ENCODE results near the gene BSCL2.
"Not testable (repeated sequence)": the region's sequence is repeated elsewhere in the genome, so short reads cannot be mapped to it uniquely, and the experiment has no call there.

The BSCL2 gene

GRCh38 chr11:62688491-62688890 is 18.7 kb downstream of the BSCL2 start:
- in situ Hi-C loops (cut with MboI; ENCODE audit: low sequenced_read_pairs) = no loop called here

- in situ Hi-C loops (cut with MboI; ENCODE audit: low sequenced_read_pairs) = no loop called here
Observed at GRCh38 chr11:62687508-62688396, 19.5 kb downstream of the BSCL2 start.

- in situ Hi-C loops (cut with MboI; ENCODE audit: low sequenced_read_pairs) = no loop called here
Observed at GRCh38 chr11:62682518-62682917, 24.7 kb downstream of the BSCL2 start.

- in situ Hi-C loops (cut with MboI; ENCODE audit: low sequenced_read_pairs) = no loop called here
Observed at GRCh38 chr11:62680825-62681240, 26.4 kb downstream of the BSCL2 start.

GRCh38 chr11:62678770-62679696 is 28.2 kb downstream of the BSCL2 start, which contains the start of gene UBXN1:
UBXN1 (minus strand) TSS chr11:62679073; CDS start chr11:62678923, 150 bp downstream.
- in situ Hi-C loops (cut with MboI; ENCODE audit: low sequenced_read_pairs) = no loop called here

- in situ Hi-C loops (cut with MboI; ENCODE audit: low sequenced_read_pairs) = no loop called here
Observed at GRCh38 chr11:62678433-62678769, 28.8 kb downstream of the BSCL2 start.

GRCh38 chr11:62677714-62678113 is 29.5 kb downstream of the BSCL2 start:
- in situ Hi-C loops (cut with MboI; ENCODE audit: low sequenced_read_pairs) = no loop called here

GRCh38 chr11:62677156-62677555 is 30.1 kb downstream of the BSCL2 start:
- in situ Hi-C loops (cut with MboI; ENCODE audit: low sequenced_read_pairs) = no loop called here

- in situ Hi-C loops (cut with MboI; ENCODE audit: low sequenced_read_pairs) = no loop called here
Observed at GRCh38 chr11:62676698-62677097, 30.5 kb downstream of the BSCL2 start.

- in situ Hi-C loops (cut with MboI; ENCODE audit: low sequenced_read_pairs) = not testable (repeated sequence)
Observed at GRCh38 chr11:62675415-62675814, 31.8 kb downstream of the BSCL2 start.

- in situ Hi-C loops (cut with MboI; ENCODE audit: low sequenced_read_pairs) = no loop called here
Observed at GRCh38 chr11:62673196-62673525, 34.1 kb downstream of the BSCL2 start.

- in situ Hi-C loops (cut with MboI; ENCODE audit: low sequenced_read_pairs) = no loop called here
Observed at GRCh38 chr11:62671608-62672389, 35.4 kb downstream of the BSCL2 start, which contains the start of the genes LBHD1 and UQCC3. LBHD1 (minus strand) TSS chr11:62672267; CDS start chr11:62670031, 2,236 bp downstream. UQCC3 (plus strand) TSS chr11:62671673; CDS start chr11:62671746, 73 bp downstream.

- in situ Hi-C loops (cut with MboI; ENCODE audit: low sequenced_read_pairs) = no loop called here
Observed at GRCh38 chr11:62671236-62671607, 36.0 kb downstream of the BSCL2 start.

- in situ Hi-C loops (cut with MboI; ENCODE audit: low sequenced_read_pairs) = no loop called here
Observed at GRCh38 chr11:62669420-62670161, 37.6 kb downstream of the BSCL2 start.

- in situ Hi-C loops (cut with MboI; ENCODE audit: low sequenced_read_pairs) = no loop called here
Observed at GRCh38 chr11:62667460-62667859, 39.8 kb downstream of the BSCL2 start.

GRCh38 chr11:62666259-62666926 is 40.8 kb downstream of the BSCL2 start:
- in situ Hi-C loops (cut with MboI; ENCODE audit: low sequenced_read_pairs) = no loop called here

GRCh38 chr11:62665599-62666258 is 41.5 kb downstream of the BSCL2 start:
- in situ Hi-C loops (cut with MboI; ENCODE audit: low sequenced_read_pairs) = no loop called here

GRCh38 chr11:62665075-62665598 is 42.1 kb downstream of the BSCL2 start, which contains the start of the genes C11orf98 and CSKMT:
C11orf98 (minus strand) TSS chr11:62665210; CDS start chr11:62665169, 41 bp downstream.
CSKMT (plus strand) TSS chr11:62665312; CDS start chr11:62665880, 568 bp downstream.
- in situ Hi-C loops (cut with MboI; ENCODE audit: low sequenced_read_pairs) = no loop called here

Data from HL-60/S4 treated with phorbol 12-myristate 13-acetate at 8.2 ng/mL for 4 days and 3 days (cell line).